Neural progenitor cell (in vitro differentiated cells): ENCODE results near the gene TTR. TPM values are rescaled to one million over a fixed set of nuclear protein-coding genes. Genes with fewer than 3 reads are reported as not detected.

Experiments
- DNase-seq: peaks from one replicate; pipeline ENCODE4 v3.0.0-alpha.2; 2016; ENCODE audit warnings: low spot score
- H2AFZ ChIP-seq: fragments of 200-600 bp; sonication (generic); replicated peaks from 2 replicates; pipeline ENCODE4 v1.6.1; 2016; ENCODE audit warnings: antibody characterized with exemption
- H3F3A ChIP-seq: fragments of 200-600 bp; sonication (generic); 2 replicates; pipeline ENCODE4 v1.6.1; 2016; ENCODE audit warnings: antibody characterized with exemption, low read depth
- H3K27ac ChIP-seq: fragments of 200-600 bp; sonication (generic); 2 replicates; pipeline ENCODE4 v1.5.1; 2016; ENCODE audit warnings: mild to moderate bottlenecking
- H3K27me3 ChIP-seq: fragments of 200-600 bp; sonication (generic); 2 replicates; pipeline ENCODE4 v1.6.1; 2016; ENCODE audit warnings: mild to moderate bottlenecking, moderate library complexity
- H3K36me3 ChIP-seq: fragments of 200-600 bp; sonication (generic); 2 replicates; pipeline ENCODE4 v1.5.1; 2016
- H3K4me1 ChIP-seq: fragments of 200-600 bp; sonication (generic); 2 replicates; pipeline ENCODE4 v1.6.1; 2016; ENCODE audit warnings: mixed run types
- H3K4me2 ChIP-seq: fragments of 200-600 bp; sonication (generic); 2 replicates; pipeline ENCODE4 v1.6.1; 2016
- H3K4me3 ChIP-seq: fragments of 200-600 bp; sonication (generic); 2 replicates; pipeline ENCODE4 v1.5.1; 2016
- H3K79me2 ChIP-seq: fragments of 200-600 bp; sonication (generic); 2 replicates; pipeline ENCODE4 v1.6.1; 2016; ENCODE audit warnings: low read depth
- H3K9ac ChIP-seq: fragments of 200-600 bp; sonication (generic); 2 replicates; pipeline ENCODE4 v1.6.1; 2016
- H3K9me3 ChIP-seq: fragments of 200-600 bp; sonication (generic); 2 replicates; pipeline ENCODE4 v1.5.1; 2016; ENCODE audit warnings: low read depth
- H4K20me1 ChIP-seq: fragments of 200-600 bp; sonication (generic); 2 replicates; pipeline ENCODE4 v1.6.1; 2016; ENCODE audit warnings: low read depth
- H3K27ac Mint-ChIP-seq: 3 replicates; pipeline ENCODE4 v1.8.0; 2021; ENCODE audit warnings: mixed read lengths
- H3K27me3 Mint-ChIP-seq: 2 replicates; pipeline ENCODE4 v1.8.0; 2022; ENCODE audit warnings: low read depth, mild to moderate bottlenecking, inconsistent platforms, moderate library complexity, mixed read lengths; ENCODE audit not compliant: insufficient read depth
- H3K36me3 Mint-ChIP-seq: 3 replicates; pipeline ENCODE4 v1.8.0; 2021; ENCODE audit warnings: mixed read lengths
- H3K4me1 Mint-ChIP-seq: 3 replicates; pipeline ENCODE4 v1.8.0; 2021; ENCODE audit warnings: mixed read lengths
- H3K4me3 Mint-ChIP-seq: 3 replicates; pipeline ENCODE4 v1.8.0; 2021; ENCODE audit warnings: mild to moderate bottlenecking, moderate library complexity, mixed read lengths
- H3K9me3 Mint-ChIP-seq: 3 replicates; pipeline ENCODE4 v1.8.0; 2020; ENCODE audit warnings: mixed read lengths
- EZH2 ChIP-seq: fragments of 200-600 bp; sonication (generic); IDR thresholded peaks from 2 replicates; pipeline ENCODE4 v1.6.1; 2017; ENCODE audit warnings: antibody characterized with exemption, mild to moderate bottlenecking, moderate library complexity
- EZH2phosphoT487 ChIP-seq: fragments of 200-600 bp; sonication (generic); IDR thresholded peaks from 2 replicates; pipeline ENCODE4 v1.6.1; 2017; ENCODE audit warnings: antibody characterized with exemption
- total RNA-seq: library from RNA; depleted of rRNA; stranded (reverse); fragments of >200 nt; gene quantifications from 2 replicates; pipeline ENCODE4 v1.2.3, GENCODE V29; 2015; ENCODE audit warnings: low replicate concordance
- TF ChIP-seq, protein P1 (sequence below): fragments of 200-600 bp; sonication (generic); IDR thresholded peaks from 2 replicates; pipeline ENCODE4 v1.5.1; 2017; ENCODE audit warnings: antibody characterized with exemption, mild to moderate bottlenecking

TTR gene
- total RNA-seq, 1 donor from 2014 or later = 1.8 TPM

DNA sequence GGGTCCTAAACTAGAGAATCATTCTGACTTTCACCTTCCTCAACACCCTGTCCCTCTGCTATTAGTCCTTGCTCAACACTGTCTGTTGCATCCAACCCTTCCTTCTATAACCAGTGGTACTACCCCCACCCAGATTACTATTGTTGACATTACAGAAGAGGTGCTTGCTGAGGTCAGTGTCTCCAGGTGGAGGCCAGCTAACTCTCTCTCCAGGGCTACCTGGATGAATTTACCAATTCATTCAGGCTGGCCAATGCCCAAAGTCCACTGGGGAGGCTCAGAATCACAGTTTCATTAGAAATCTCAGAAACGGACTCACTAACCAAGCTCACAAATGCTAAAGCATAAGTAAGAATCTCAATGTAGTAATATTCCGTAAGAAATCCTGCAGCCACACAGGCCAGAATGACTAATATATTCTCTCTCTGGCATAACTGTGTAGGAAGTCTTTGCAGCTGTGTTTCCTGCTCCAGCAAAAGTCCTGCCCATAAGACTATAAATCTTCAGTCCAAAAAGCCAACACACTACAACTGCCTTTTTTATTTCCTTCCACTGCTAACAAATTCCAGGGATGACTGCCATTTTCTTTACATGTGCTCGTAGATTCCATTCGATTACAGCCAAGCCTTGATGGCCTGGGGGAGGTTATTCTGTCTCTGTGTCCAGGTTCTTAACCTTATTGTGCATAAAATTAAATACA, 10.0 kb upstream of the TTR start:
- H3K27me3 Mint-ChIP-seq = peaks cover 3% of the 10 kb centered on the region
- H3F3A ChIP-seq = no peaks in the 10 kb centered on the region
- no peak overlapping the region for H2AFZ ChIP-seq
- no peaks in the 10 kb centered on the region for H4K20me1 ChIP-seq
- H3K9ac ChIP-seq = no peak overlapping the region
- H3K4me3 Mint-ChIP-seq = no peak overlapping the region
- H3K36me3 ChIP-seq = no peaks in the 10 kb centered on the region
- H3K27ac Mint-ChIP-seq = no peak overlapping the region
- no peaks in the 10 kb centered on the region for H3K36me3 Mint-ChIP-seq
- H3K27me3 ChIP-seq = no peaks in the 10 kb centered on the region
- no peak overlapping the region for H3K4me3 ChIP-seq
- H3K9me3 ChIP-seq = no peaks in the 10 kb centered on the region
- no peak overlapping the region for H3K27ac ChIP-seq
- DNase-seq = no peak
- no peaks in the 10 kb centered on the region for H3K4me1 Mint-ChIP-seq
- H3K4me2 ChIP-seq = no peak overlapping the region
- H3K9me3 Mint-ChIP-seq = no peaks in the 10 kb centered on the region
- TF ChIP-seq EZH2phosphoT487 (no peak), EZH2 (no peak)
- TF ChIP-seq, protein P1, sequence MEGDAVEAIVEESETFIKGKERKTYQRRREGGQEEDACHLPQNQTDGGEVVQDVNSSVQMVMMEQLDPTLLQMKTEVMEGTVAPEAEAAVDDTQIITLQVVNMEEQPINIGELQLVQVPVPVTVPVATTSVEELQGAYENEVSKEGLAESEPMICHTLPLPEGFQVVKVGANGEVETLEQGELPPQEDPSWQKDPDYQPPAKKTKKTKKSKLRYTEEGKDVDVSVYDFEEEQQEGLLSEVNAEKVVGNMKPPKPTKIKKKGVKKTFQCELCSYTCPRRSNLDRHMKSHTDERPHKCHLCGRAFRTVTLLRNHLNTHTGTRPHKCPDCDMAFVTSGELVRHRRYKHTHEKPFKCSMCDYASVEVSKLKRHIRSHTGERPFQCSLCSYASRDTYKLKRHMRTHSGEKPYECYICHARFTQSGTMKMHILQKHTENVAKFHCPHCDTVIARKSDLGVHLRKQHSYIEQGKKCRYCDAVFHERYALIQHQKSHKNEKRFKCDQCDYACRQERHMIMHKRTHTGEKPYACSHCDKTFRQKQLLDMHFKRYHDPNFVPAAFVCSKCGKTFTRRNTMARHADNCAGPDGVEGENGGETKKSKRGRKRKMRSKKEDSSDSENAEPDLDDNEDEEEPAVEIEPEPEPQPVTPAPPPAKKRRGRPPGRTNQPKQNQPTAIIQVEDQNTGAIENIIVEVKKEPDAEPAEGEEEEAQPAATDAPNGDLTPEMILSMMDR = no peak
- no peaks in the 10 kb centered on the region for H3K4me1 ChIP-seq
- H3K79me2 ChIP-seq = no peaks in the 10 kb centered on the region

DNA sequence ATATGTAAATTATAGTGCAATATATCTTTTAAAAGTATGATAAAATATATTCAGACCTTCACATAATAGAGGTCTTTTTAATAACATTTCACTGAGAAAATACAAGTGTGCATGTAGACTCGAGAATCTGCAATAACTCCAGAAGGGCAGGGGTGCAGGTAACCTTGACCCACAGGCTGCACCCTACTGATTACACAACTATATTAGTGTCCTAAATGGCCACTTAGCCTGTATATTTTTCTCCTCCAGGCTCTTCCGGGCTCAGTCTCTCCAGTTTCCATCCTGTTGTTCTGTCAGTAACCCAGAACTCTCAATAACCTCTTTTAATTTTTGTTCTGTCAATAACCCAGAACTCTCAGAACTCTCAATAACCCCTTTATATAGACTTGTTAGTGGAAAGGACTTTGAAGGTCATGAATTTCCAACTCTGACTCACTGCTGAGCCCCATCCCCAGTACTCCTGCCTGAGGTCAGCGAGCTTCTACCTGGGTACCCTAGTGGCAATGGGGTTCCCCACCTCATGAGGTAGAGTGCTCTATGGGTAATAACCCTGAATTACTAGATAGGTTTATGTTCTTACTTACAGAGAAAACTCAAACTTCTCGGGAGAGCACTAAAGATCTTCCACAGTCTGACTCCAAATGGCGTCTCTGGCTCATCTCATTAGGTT, 8.4 kb upstream of the TTR start:
- DNase-seq = no peak
- H3K27ac Mint-ChIP-seq = no peak overlapping the region
- TF ChIP-seq, protein P1 = no peak
- TF ChIP-seq EZH2 (no peak), EZH2phosphoT487 (no peak)
- H3K79me2 ChIP-seq = no peaks in the 10 kb centered on the region
- no peaks in the 10 kb centered on the region for H3K36me3 Mint-ChIP-seq
- no peak overlapping the region for H3K4me3 ChIP-seq
- H3K9me3 Mint-ChIP-seq = peaks cover 2% of the 10 kb centered on the region
- no peaks in the 10 kb centered on the region for H4K20me1 ChIP-seq
- no peak overlapping the region for H2AFZ ChIP-seq
- H3K9me3 ChIP-seq = no peaks in the 10 kb centered on the region
- H3K36me3 ChIP-seq = no peaks in the 10 kb centered on the region
- H3K27me3 Mint-ChIP-seq = peaks cover 3% of the 10 kb centered on the region
- H3K27ac ChIP-seq = no peak overlapping the region
- no peaks in the 10 kb centered on the region for H3F3A ChIP-seq
- H3K4me1 ChIP-seq = no peaks in the 10 kb centered on the region
- no peak overlapping the region for H3K4me2 ChIP-seq
- no peak overlapping the region for H3K9ac ChIP-seq
- peaks cover 10% of the 10 kb centered on the region for H3K4me1 Mint-ChIP-seq
- no peak overlapping the region for H3K4me3 Mint-ChIP-seq
- no peaks in the 10 kb centered on the region for H3K27me3 ChIP-seq

DNA sequence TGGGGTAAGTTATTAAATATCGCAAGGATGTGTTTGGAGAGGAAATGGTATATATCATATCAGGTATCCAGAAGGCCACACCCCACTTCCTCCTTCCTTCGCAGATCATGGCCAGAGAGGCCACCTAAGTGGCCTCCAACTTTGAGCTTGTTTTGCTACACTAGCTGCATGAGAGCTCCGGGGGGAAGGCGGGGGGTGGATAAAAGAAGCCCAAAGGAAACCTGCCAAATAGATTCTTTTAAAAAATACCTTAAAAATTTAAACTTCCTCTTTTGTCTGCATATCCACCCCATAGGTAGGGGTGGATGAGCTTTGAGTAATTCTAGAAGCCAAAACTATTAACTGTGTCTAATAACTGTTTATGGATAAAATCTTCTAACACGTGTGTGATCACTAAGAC, 5.7 kb upstream of the TTR start:
- Histone ChIP-seq H3K79me2 (no peaks in the 10 kb centered on the region), H3K27ac (no peak overlapping the region), H4K20me1 (no peaks in the 10 kb centered on the region), H3K36me3 (no peaks in the 10 kb centered on the region), H3K4me1 (no peaks in the 10 kb centered on the region), H3K4me3 (no peak overlapping the region), H2AFZ (no peak overlapping the region), H3K27me3 (no peaks in the 10 kb centered on the region), H3K9ac (no peak overlapping the region), H3K9me3 (no peaks in the 10 kb centered on the region), H3F3A (no peaks in the 10 kb centered on the region), H3K4me2 (no peak overlapping the region)
- no peak overlapping the region for H3K4me3 Mint-ChIP-seq
- peaks cover 5% of the 10 kb centered on the region for H3K27me3 Mint-ChIP-seq
- TF ChIP-seq EZH2 (no peak), EZH2phosphoT487 (no peak)
- TF ChIP-seq, protein P1 = no peak
- peaks cover 2% of the 10 kb centered on the region for H3K36me3 Mint-ChIP-seq
- no peak for DNase-seq
- peaks cover 11% of the 10 kb centered on the region for H3K4me1 Mint-ChIP-seq
- H3K9me3 Mint-ChIP-seq = peaks cover 11% of the 10 kb centered on the region
- H3K27ac Mint-ChIP-seq = no peak overlapping the region
